Stomach smooth muscle (tissue), 2 donors: ENCODE measurements around the gene NR1I3.

Source experiments
- H3K27ac ChIP-seq: one replicate; pipeline ENCODE4 v1.7.0; 2013; ENCODE audit warnings: mild to moderate bottlenecking, low read length, inconsistent platforms
- H3K27me3 ChIP-seq, 2 donors: one replicate each; pipeline ENCODE4 v1.7.0; 2013; ENCODE audit warnings: low read length in 2 of 2; ENCODE audit not compliant: insufficient read depth in 2 of 2, control insufficient read depth in 1 of 2
- H3K36me3 ChIP-seq, 2 donors: one replicate each; pipeline ENCODE4 v1.7.0; 2013; ENCODE audit warnings: low read length in 2 of 2; ENCODE audit not compliant: control insufficient read depth in 2 of 2, insufficient read depth in 2 of 2
- H3K4me1 ChIP-seq: one replicate; pipeline ENCODE4 v1.7.0; 2013; ENCODE audit warnings: low read length; ENCODE audit not compliant: control insufficient read depth, insufficient read depth
- H3K4me3 ChIP-seq, 2 donors: one replicate each; pipeline ENCODE4 v1.7.0; 2013; ENCODE audit warnings: low read length in 2 of 2
- H3K9ac ChIP-seq, 2 donors: one replicate each; pipeline ENCODE4 v1.7.0; 2013; ENCODE audit warnings: low read length in 2 of 2, mild to moderate bottlenecking in 1 of 2
- H3K9me3 ChIP-seq, 2 donors: one replicate each; pipeline ENCODE4 v1.7.0; 2013; ENCODE audit warnings: low read length in 2 of 2; ENCODE audit not compliant: control insufficient read depth in 2 of 2
- donor health status: healthy.
- donor health status: Pancreatic carcinoma.

The NR1I3 gene

GRCh38 chr1:161180639-161181038 is 57.4 kb downstream of the NR1I3 start:
- H3K4me1 ChIP-seq = peaks cover 19% of the 10 kb centered on the region
- no peak overlapping the region for H3K4me3 ChIP-seq
- no peaks in the 10 kb centered on the region for H3K9me3 ChIP-seq
- peaks cover 0 to 3% of the 10 kb centered on the region in 2 donors for H3K36me3 ChIP-seq
- H3K27me3 ChIP-seq = no peaks in the 10 kb centered on the region
- H3K27ac ChIP-seq = no peak overlapping the region
- no peak overlapping the region for H3K9ac ChIP-seq

- Histone ChIP-seq H3K27ac (no peak overlapping the region), H3K4me1 (peaks cover 19% of the 10 kb centered on the region), H3K9ac (no peak overlapping the region), H3K9me3 (no peaks in the 10 kb centered on the region), H3K4me3 (no peak overlapping the region), H3K36me3 (peaks cover 3 to 7% of the 10 kb centered on the region in 2 donors), H3K27me3 (no peaks in the 10 kb centered on the region)
Measured at GRCh38 chr1:161179698-161180097, 58.3 kb downstream of the NR1I3 start.
